Chondrocyte (in vitro differentiated cells): ENCODE measurements around the gene CDH12. TPM values are rescaled to one million over a fixed set of nuclear protein-coding genes. Genes with fewer than 3 reads are reported as not detected.

Experiments
- DNase-seq: peaks from one replicate; pipeline ENCODE4 v3.0.0; 2021; ENCODE audit warnings: mixed read lengths, low spot score
- H3K27ac Mint-ChIP-seq: one replicate; pipeline ENCODE4 v1.8.0; 2021; ENCODE audit warnings: mild to moderate bottlenecking, moderate library complexity, mixed read lengths; ENCODE audit not compliant: unreplicated experiment
- H3K27me3 Mint-ChIP-seq: 2 replicates; pipeline ENCODE4 v1.8.0; 2021; ENCODE audit warnings: low read depth, mixed read lengths
- H3K36me3 Mint-ChIP-seq: 2 replicates; pipeline ENCODE4 v1.8.0; 2021; ENCODE audit warnings: low read depth, mixed read lengths
- H3K4me1 Mint-ChIP-seq: 2 replicates; pipeline ENCODE4 v1.8.0; 2021; ENCODE audit warnings: low read depth, mild to moderate bottlenecking, mixed read lengths
- H3K4me3 Mint-ChIP-seq: one replicate; pipeline ENCODE4 v1.8.0; 2021; ENCODE audit warnings: mild to moderate bottlenecking, moderate library complexity, mixed read lengths; ENCODE audit not compliant: unreplicated experiment
- H3K9me3 Mint-ChIP-seq: 2 replicates; pipeline ENCODE4 v1.8.0; 2021; ENCODE audit warnings: low read depth, mixed read lengths
- CTCF ChIP-seq: fragments of 200-600 bp; sonication (generic); IDR thresholded peaks from 2 replicates; pipeline ENCODE4 v1.5.0; 2021; ENCODE audit warnings: antibody characterized with exemption, mild to moderate bottlenecking, moderate library complexity
- total RNA-seq: library from RNA; stranded (reverse); gene quantifications from 3 replicates; pipeline ENCODE4 v1.2.1, GENCODE V29; 2021

The CDH12 gene
- total RNA-seq, 1 donor from 2014 or later = not detected

- Mint-ChIP-seq H3K36me3 (no peaks in the 10 kb centered on the region), H3K4me3 (no peak overlapping the region), H3K27me3 (peaks cover 8% of the 10 kb centered on the region), H3K4me1 (no peaks in the 10 kb centered on the region), H3K27ac (no peak overlapping the region), H3K9me3 (peaks cover 6% of the 10 kb centered on the region)
- TF ChIP-seq CTCF = no peak
- no peak for DNase-seq
Measured at GRCh38 chr5:22678886-22679285, 174.3 kb downstream of the CDH12 start.

- Mint-ChIP-seq H3K27ac (no peak overlapping the region), H3K36me3 (no peaks in the 10 kb centered on the region), H3K4me1 (no peaks in the 10 kb centered on the region), H3K9me3 (peaks cover 6% of the 10 kb centered on the region), H3K4me3 (no peak overlapping the region), H3K27me3 (peaks cover 6% of the 10 kb centered on the region)
- no peak for DNase-seq
- TF ChIP-seq CTCF = no peak
Measured at GRCh38 chr5:22673131-22673530, 180.0 kb downstream of the CDH12 start.

GRCh38 chr5:22669345-22669744 is 183.8 kb downstream of the CDH12 start:
- H3K4me3 Mint-ChIP-seq = no peak overlapping the region
- no peak for TF ChIP-seq CTCF
- peaks cover 8% of the 10 kb centered on the region for H3K27me3 Mint-ChIP-seq

GRCh38 chr5:22665801-22666200 is 187.3 kb downstream of the CDH12 start:
- Mint-ChIP-seq H3K27me3 (peaks cover 11% of the 10 kb centered on the region), H3K4me3 (no peak overlapping the region), H3K27ac (no peak overlapping the region), H3K4me1 (no peaks in the 10 kb centered on the region), H3K36me3 (no peaks in the 10 kb centered on the region), H3K9me3 (no peaks in the 10 kb centered on the region)
- no peak for TF ChIP-seq CTCF
- no peak for DNase-seq

More at GRCh38 chr5:22669345-22669744, 183.8 kb downstream of the CDH12 start:
- Mint-ChIP-seq H3K36me3 (no peaks in the 10 kb centered on the region), H3K27ac (no peak overlapping the region), H3K9me3 (peaks cover 1% of the 10 kb centered on the region), H3K4me1 (no peaks in the 10 kb centered on the region)
- DNase-seq = no peak

GRCh38 chr5:22663134-22663533 is 190.0 kb downstream of the CDH12 start:
- Mint-ChIP-seq H3K27me3 (peaks cover 14% of the 10 kb centered on the region), H3K27ac (no peak overlapping the region), H3K4me1 (no peaks in the 10 kb centered on the region), H3K36me3 (no peaks in the 10 kb centered on the region), H3K9me3 (no peaks in the 10 kb centered on the region), H3K4me3 (no peak overlapping the region)
- DNase-seq = no peak
- TF ChIP-seq CTCF = no peak
